Measurements from ENCODE around the gene GAPDHS. TPM values are rescaled to one million over a fixed set of nuclear protein-coding genes. Genes with fewer than 3 reads are reported as not detected.

Gene GAPDHS
- total RNA-seq, 4 donors from 2014 or later, result not detected

- in situ Hi-C loops (cut with MboI; ENCODE audit: low sequenced_read_pairs in 4 of 4) (no loop called here), intact Hi-C loops (cut with DNase I; ENCODE audit: low total_unique reads) (no loop called here)
- no peak for DNase-seq
- TF ChIP-seq CTCF (IDR thresholded peaks at IDR 0.05 in 4 of 5, conservative IDR thresholded peaks at IDR 0.05 in 1 of 5) (no peak), POLR2A (IDR thresholded peaks at IDR 0.05) (no peak)
- H3K4me3 ChIP-seq, result no peak overlapping the region
- H3K27ac ChIP-seq, result no peak overlapping the region
- peaks cover 7 to 9% (median 7%) of the 10 kb centered on the region in 3 donors for H3K27me3 ChIP-seq
- H3K36me3 ChIP-seq, result no peaks in the 10 kb centered on the region
- no peaks in the 10 kb centered on the region for H3K4me1 ChIP-seq
- no peaks in the 10 kb centered on the region for H3K9me3 ChIP-seq
- no peak for ATAC-seq
These were observed 10.4 kb upstream of the GAPDHS start for GRCh38 chr19:35522745-35523327.

GRCh38 chr19:35524181-35524837, 8.9 kb upstream of the GAPDHS start:
- ATAC-seq (no peak), DNase-seq (no peak)
- Histone ChIP-seq H3K36me3 (no peaks in the 10 kb centered on the region), H3K4me3 (no peak overlapping the region), H3K9me3 (no peaks in the 10 kb centered on the region), H3K27ac (no peak overlapping the region), H3K4me1 (no peaks in the 10 kb centered on the region), H3K27me3 (peaks cover 12 to 20% (median 16%) of the 10 kb centered on the region in 3 donors)
- TF ChIP-seq POLR2A (IDR thresholded peaks at IDR 0.05) (no peak), CTCF (IDR thresholded peaks at IDR 0.05 in 4 of 5, conservative IDR thresholded peaks at IDR 0.05 in 1 of 5) (no peak)
- in situ Hi-C loops (cut with MboI; ENCODE audit: low sequenced_read_pairs in 4 of 4) (no loop called here), intact Hi-C loops (cut with DNase I; ENCODE audit: low total_unique reads) (no loop called here)

GRCh38 chr19:35525873-35526272, 7.4 kb upstream of the GAPDHS start:
- Histone ChIP-seq H3K4me3 (no peak overlapping the region), H3K27ac (no peak overlapping the region), H3K27me3 (peaks cover 15 to 33% (median 25%) of the 10 kb centered on the region in 3 donors), H3K9me3 (no peaks in the 10 kb centered on the region), H3K36me3 (no peaks in the 10 kb centered on the region), H3K4me1 (no peaks in the 10 kb centered on the region)
- in situ Hi-C loops (cut with MboI; ENCODE audit: low sequenced_read_pairs in 4 of 4), result loop anchor here in 1 of 4 donors (25.0 kb wide), 1 partner anchor 186 kb away; the partner anchor contains the start of genes KMT2B and ZBTB32
- DNase-seq (no peak), ATAC-seq (no peak)
- intact Hi-C loops (cut with DNase I; ENCODE audit: low total_unique reads), result no loop called here
- TF ChIP-seq POLR2A (IDR thresholded peaks at IDR 0.05) (no peak), CTCF (IDR thresholded peaks at IDR 0.05 in 4 of 5, conservative IDR thresholded peaks at IDR 0.05 in 1 of 5) (no peak)

- Histone ChIP-seq H3K27ac (no peak within 1 kb of the TSS), H3K4me1 (no peaks in the 10 kb centered on the region), H3K4me3 (no peak within 1 kb of the TSS), H3K36me3 (no peaks in the 10 kb centered on the region), H3K27me3 (peaks cover 20 to 52% (median 41%) of the 10 kb centered on the region in 3 donors), H3K9me3 (no peaks in the 10 kb centered on the region)
- intact Hi-C loops (cut with DNase I; ENCODE audit: low total_unique reads), result no loop called here
- TF ChIP-seq POLR2A (IDR thresholded peaks at IDR 0.05), result no peak
- TF ChIP-seq CTCF (IDR thresholded peaks at IDR 0.05 in 4 of 5, conservative IDR thresholded peaks at IDR 0.05 in 1 of 5), result no peak
- ATAC-seq (no peak), DNase-seq (no peak)
- in situ Hi-C loops (cut with MboI; ENCODE audit: low sequenced_read_pairs in 4 of 4), result loop anchor here in 1 of 4 donors (25.0 kb wide), 1 partner anchor 184 kb away; the partner anchor contains the start of genes KMT2B and ZBTB32
These were observed 4.8 kb upstream of the GAPDHS start, which contains the start of gene SBSN for GRCh38 chr19:35528218-35529038. Gene SBSN, minus strand, starts transcription at chr19:35528311. Its CDS starts 30 bp downstream, at chr19:35528281.
